Smooth muscle cell of the umbilical artery (primary cell): ENCODE measurements around the gene CYP24A1. TPM values are rescaled to one million over a fixed set of nuclear protein-coding genes. Genes with fewer than 3 reads are reported as not detected.

ENCODE experiments used
- total RNA-seq: library from RNA; depleted of rRNA; stranded (reverse); fragments of >200 nt; gene quantifications from 2 replicates; pipeline ENCODE4 v1.2.3, GENCODE V29; 2014

Gene CYP24A1
- 0.32 TPM in 1 of 2 replicates, not detected in the other for total RNA-seq

GRCh38 chr20:54173653-54174456 is at the start of gene CYP24A1:
Gene CYP24A1, minus strand, starts transcription at chr20:54173986. Its CDS starts 407 bp downstream, at chr20:54173579.

GRCh38 chr20:54207743-54208547 is 34.2 kb upstream of the CYP24A1 start, which contains the start of gene PFDN4:
Gene PFDN4, plus strand, starts transcription at chr20:54208087. Its CDS starts 14 bp downstream, at chr20:54208101.

Other genes with a start within 250 kb of the CYP24A1 start
- not detected in 2 replicates for gene BCAS1, start 103.4 kb downstream of the CYP24A1 start, total RNA-seq
- gene PFDN4, start 34.1 kb upstream of the CYP24A1 start, total RNA-seq = 110 and 133 TPM in 2 replicates